NCI-H2196 (cell line): Measurements from ENCODE around the gene POLR2I.
"Not testable (repeated sequence)": the region's sequence is repeated elsewhere in the genome, so short reads cannot be mapped to it uniquely, and the experiment has no call there.

Source experiments
- DNase-seq: peaks from one replicate; lab custom pipeline; 2025; ENCODE audit not compliant: unreplicated experiment; lab: John Stamatoyannopoulos, UW

The POLR2I gene

DNA sequence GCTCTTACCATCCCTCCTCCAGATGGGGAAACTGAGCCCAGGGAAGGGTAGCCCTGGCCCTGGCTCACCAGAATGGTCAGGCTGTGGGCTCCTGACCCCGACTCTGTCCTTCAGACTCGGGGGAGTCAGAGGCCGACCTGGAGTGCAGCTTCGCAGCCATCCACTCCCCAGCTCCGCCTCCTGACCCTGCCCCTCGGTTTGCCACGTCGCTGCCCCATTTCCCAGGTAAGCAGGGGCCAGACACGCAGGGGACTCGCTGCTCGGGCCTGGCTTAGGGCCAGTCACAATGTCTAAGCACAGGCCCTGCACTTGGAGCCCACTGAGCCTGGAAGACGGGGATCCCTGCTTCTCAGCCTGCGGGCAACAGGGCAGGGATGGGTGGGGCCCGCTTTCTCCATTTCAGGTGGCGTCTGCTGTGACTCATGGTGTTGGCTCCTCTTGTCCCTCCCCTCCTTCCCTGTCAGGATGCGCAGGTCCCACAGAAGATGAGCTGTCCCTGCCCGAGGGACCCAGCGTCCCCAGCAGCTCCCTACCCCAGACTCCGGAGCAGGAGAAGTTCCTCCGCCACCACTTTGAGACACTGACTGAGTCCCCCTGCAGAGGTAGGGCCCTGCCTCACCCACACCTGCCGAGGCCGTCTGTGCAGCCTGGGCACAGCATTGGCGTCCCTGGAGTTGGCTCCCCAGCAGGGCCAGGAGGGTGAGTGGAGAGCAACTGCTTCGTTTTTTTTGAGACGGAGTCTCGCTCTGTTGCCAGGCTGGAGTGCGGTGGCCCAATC, 12.9 kb downstream of the POLR2I start:
- no peak for DNase-seq

DNA sequence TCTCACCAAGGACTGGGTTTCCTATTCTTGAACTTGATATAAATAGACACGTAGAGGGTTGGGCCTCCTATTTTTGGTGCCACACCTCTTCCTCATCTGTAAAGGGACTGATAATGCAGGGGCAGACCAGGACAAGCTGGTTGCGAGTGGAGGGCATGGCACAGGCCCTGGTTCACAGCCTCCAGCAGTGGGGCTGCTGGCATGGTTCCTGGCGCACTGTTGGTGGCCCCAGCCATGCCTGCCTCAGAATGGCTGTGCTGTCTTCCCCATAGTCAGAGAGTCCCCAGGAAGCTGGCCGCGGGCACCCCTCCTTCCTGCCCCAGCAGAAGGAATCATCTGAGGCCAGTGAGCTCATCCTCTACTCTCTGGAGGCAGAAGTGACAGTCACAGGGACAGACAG, 14.2 kb downstream of the POLR2I start:
- no peak for DNase-seq

DNA sequence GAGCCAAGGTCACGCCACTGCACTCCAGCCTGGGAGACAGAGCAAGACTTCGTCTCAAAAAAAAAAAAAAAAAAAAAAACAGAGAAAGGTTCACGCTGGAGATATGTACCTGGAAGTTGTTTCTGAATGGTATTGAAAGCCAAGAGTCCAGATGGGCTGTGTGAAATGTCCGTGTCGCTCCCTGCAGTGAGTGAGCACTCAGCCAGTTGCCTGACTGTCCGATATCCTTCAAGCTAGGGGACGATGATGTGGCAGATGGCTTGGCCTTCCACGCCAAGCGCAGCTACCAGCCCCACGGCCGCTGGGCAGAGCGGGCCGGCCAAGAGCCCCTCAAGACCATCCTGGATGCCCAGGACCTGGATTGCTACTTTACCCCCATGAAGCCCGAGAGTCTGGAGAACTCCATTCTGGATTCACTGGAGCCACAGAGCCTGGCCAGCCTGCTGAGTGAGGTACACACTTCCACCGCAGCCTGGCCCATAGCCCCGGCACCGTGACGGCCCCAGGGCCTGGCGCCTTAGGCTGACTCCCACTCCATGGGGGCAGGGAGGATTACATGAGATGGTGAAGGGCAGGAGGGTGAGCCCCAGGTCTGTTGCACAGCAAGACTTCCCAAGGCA, 15.4 kb downstream of the POLR2I start:
- DNase-seq, result no peak

DNA sequence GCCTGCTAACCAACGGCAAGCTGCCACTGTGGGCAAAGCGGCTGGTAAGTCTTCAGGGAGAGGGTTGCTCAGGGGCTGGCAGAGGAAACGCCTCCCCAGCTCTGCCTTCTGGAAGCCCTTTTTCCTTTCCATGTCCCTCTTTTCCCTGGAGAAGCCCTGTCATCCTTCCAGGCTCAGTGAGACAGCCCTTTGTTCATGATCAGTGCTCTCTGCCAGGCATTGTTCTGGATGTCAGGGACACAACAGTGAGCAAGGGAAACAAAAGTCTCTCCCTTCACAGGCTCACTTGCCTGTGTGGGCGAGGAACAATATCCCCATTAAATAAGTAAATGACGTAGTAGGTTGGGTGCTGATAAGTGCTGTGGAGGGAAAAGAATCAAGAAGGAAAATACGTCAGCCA, 17.6 kb downstream of the POLR2I start:
- no peak for DNase-seq

DNA sequence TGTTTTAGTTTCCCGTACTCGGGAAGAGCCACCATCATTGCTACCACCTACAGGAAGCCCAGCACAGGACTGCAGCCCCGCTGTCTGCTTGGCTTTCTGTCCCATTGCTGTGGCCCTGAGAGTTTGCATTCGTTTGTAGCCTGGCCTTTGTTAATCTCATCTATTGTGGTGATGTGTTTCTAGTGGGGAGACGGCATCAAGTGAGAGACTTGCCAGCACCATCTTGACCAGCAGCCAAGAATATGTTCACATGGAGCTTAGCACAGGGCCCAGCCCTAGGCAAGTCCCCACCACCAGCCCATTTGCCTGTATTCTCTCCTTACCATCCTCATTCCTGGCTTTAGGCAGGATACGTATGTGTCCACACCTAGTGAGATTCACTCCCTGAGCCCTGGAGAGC, 21.0 kb downstream of the POLR2I start:
- no peak for DNase-seq

DNA sequence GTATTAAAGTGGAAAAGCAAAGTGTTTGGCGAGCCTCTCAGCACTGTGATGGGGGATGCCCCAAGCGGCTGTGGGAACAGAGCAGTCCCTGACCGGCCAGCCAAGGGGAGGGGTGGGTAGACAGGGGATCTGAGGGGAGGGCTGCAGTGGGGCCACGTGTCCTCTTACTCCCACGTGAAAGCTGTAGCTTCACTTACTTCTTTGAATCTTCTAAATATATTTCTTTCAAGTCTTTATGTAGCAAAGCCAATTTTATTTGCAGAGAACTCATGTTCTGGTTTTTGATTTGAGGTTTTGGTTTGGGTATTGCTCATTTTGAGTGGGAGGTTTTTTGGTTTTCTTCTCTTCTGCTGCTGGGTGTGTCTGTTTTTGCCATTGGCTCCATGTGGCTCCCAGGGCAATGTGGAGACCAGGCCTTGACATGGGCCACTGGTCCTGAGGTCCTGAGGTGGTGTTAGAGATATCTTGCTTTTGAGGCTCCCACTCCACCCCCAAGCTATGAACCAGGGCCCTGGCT, 21.5 kb downstream of the POLR2I start:
- DNase-seq, result no peak

DNA sequence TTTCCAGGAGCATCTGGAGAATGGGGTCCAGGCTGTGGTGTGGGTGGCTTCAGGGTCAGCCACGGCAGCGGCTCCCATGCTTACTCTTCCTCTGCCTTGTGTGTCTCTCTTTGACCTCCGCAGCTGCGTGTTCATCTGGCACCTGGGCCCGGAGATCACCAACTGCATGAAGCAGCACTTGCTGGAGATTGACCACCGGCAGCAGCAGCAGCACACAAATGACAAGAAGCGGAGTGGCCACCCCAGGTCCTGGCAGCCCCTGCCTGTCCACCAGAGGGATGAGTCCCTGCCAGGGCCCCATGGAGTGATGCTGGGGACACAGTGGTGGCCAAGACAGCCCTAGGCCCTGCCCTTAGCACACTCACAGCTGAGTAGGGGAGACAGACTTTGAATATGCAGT, 22.1 kb downstream of the POLR2I start:
- no peak for DNase-seq

DNA sequence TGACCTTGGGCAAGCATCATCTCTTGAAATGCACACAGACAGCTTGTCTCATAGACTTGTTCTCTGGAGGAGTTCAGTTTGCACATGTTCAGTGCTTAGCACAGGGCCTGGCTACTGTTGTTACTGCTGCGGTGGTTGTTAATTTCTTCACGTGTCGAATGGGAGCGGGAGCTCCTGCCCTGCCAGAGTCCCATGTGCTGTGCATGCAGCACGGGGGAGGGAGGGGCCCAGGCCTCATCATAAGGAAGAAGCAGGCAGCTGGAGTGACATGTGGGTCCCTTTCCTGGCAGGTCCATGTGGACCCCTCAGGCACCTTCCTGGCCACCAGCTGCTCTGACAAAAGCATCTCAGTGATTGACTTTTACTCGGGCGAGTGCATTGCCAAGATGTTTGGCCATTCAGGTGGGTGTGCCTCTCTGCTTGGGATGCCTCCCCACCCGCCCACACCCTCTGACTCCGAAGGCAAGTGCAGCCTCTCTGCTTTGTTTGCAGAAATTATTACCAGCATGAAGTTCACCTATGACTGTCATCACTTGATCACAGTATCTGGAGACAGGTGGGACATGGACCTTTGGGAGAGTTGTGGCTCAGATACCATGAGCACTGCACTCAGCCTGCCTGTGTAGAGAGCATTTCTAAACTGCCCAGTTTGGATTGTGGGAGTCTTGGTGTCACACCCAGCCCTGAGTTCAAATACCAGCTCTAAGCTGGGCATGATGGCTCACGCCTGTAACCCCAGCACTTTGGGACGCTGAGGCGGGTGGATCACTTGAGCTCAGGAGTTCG, 23.6 kb downstream of the POLR2I start:
- no peak for DNase-seq

DNA sequence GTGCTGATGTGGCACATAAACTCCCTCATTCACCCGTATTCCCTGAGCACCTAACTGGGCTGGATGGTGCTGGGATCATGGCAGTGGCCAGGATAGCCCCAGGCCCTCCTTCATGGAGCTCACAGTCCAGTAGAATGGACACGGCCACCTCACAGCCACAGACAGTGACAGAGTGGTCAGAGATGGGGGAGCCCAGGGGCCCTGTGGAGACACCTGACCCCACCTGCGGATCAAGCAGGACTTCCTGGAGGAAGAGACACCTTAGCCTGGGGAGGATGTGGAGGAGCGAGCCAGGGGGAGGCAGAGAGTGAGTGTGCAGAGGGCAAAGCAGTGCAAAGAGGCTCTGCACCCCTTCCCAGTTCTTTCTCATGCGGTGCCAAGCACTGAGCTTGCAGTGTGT, 24.8 kb downstream of the POLR2I start:
- no peak for DNase-seq

DNA sequence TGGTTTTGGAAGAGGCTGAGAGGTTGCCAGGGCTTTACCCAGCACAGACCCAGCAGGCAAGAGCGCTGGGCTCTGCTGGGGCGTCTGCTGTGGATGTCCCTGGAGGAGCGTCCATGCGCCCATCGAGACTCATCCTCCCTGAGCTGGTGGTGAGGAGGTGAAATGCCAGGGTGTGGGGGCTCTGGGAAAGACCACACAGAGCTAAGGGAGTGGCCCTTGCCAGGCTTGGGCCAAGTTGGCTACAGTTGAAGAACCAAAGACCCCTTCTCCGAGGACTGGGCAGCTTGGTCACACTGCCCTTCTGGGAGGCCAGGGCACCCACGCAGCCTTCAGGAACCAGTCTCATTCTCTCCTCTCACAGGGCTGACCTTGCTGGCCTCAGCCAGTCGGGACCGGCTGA, 28.3 kb downstream of the POLR2I start:
- no peak for DNase-seq

DNA sequence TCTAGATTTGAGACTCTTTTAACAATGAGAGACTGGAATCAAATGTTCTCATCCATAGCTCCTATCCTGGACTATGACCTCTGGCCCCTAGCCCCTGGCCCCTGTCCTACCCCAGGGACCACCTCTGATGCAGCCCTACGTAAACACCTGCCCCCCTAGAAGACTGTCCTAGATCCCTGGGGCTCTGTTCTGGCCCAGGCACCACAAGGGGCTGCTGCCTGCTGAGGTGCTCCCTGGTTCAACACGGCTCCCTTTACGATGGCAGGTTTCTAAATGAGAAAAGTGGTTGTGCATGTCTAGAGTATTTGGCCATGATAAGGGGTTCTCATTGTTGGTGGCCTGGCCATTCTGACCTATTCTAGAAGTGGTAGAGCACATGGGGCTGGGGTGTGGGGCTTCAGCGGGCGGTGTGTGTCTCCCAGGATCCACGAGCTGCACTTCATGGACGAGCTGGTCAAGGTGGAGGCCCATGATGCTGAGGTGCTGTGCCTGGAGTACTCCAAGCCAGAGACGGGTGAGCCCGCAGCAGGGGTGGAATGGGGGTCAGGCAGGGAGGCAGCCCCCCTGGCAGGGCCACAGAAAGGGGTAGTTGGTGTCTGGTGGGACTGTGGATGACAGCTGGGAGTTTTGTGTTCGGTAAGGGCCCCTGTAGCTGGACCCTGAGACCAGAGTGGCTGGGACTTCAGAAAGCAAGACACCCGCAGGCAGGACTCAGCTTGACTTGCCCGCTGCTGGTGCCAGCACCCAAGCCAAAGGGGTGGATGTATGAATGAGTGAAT, 30.3 kb downstream of the POLR2I start:
- DNase-seq, result no peak

DNA sequence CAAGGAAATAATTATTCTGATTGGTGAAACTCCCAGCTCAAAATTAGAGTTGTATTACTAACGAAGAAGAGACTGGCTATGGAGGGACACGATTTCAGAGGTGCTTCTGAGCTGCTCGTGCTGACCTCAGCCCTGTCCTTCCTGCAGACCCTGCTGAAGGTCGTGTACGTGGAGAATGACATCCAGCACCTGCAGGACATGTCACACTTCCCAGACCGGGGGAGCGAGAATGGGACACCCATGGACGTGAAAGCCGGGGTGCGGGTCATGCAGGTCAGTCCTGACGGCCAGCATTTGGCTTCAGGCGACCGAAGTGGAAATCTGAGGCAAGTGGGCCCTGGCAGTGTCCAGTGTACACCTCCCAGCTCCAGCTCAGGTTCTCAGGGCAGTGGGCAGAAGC, 31.8 kb downstream of the POLR2I start:
- no peak for DNase-seq

DNA sequence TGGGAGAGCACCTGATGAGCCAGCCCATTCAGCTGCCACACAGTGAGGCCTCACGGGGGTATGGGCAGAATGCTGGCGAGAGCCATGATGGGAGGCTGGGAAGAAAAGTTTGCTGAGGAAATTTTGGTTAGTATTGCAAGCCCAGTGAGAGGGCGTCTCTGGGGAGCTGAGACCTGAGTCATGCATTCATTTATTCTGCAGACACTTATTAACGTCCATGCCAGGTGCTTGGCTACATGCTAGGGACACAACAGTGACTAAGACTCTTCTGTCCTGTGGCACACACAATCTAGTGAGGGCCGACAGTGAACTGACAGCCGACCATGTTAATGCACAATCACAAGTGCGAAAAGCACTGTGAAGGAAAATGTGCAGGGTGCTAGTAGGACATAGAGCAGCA, 32.8 kb downstream of the POLR2I start:
- no peak for DNase-seq

DNA sequence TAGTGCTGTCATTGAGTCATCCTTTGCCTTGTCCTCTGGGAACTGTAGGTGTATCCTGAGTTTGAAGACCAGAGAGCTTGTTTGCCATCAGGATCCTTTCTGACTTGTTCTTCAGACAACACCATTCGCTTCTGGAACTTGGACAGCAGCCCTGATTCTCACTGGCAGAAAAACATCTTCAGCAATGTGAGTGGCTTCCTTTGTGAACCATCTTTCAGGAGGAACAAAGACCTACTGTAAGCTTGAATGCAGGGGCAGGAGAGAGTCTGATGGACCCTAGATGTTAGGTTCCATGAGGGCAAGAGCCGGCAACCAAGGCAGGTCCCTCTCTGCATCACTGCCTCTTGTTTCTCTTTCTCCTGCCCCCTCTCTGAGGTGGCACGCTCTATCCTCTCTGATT, 33.3 kb downstream of the POLR2I start:
- DNase-seq, result no peak

DNA sequence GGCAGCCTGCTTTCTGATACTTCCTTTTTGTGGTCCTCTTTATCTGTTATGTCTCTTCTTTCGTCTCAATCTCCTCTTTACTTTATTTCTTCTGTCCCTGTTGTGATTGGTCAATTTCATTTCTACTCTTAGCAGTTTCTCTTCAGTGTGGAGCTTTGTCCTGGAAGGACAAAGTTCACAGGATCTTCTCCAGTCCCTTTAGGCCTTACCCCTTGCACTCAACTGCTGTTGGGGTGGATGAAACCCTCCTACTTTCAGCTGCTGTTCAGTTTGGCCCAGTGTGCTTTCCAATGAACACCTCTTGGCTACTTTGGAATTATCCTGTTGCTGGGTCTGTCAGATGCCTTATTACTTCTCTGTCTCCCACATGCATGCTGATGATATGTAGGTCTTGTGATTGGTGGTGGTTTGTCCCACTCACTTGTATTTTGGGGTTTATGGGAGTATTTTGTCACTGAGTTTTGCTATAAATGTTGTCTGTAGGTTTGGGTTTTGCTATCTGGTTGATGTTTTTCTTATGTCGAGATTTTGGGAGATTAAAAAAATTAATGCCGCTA, 35.2 kb downstream of the POLR2I start:
- DNase-seq, result no peak

DNA sequence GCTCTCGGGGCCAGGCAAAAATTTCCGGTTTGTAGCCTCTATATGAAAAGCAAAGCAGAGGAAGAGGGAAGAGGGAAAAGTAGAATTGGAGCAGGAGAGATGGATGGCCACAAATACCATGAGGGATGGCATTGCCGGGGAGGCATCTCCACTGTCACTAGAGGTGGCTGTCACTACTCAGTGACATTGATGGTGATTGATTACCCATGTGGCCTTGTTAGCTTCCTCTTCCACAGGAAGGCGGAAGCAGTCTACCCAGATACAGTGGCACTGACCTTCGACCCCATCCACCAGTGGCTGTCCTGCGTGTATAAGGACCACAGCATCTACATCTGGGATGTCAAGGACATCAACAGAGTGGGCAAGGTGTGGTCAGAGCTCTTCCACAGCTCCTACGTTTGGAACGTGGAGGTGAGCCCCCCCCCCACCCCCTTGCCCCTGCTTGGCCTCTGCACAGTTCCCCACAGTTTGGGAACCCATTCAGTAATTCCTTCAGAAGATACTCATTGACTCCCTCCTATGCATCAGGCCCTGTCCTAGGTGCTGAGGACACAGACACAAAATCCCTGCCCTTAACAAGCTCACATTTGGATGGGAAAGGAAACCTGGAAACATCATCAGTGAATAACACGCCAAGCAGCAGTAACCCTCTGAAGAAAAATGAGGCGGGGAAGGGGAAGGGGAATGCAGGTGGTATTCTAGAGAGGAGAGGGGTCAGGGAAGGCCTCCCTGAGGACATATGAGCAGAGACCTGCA, 41.4 kb downstream of the POLR2I start:
- DNase-seq, result no peak

DNA sequence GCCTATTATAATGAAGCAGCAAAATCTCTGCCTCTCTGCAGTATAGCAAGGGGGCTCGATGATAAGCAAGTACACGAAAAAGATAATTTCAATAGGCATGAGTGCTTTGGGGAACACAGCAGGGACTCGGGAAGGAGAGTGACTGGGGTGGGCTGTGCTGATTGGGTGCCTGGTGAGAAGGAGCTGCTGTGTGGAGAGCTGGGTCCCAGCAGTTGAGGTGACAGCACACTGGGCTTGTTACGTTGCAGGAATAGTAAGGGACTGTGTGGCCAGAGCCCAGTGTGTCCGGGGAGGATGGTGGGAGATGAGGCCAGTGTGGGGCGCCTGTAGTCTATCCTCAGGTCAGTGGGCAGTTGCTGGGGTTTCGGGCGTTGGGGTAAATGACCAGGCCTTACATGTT, 42.6 kb downstream of the POLR2I start:
- DNase-seq, result no peak

DNA sequence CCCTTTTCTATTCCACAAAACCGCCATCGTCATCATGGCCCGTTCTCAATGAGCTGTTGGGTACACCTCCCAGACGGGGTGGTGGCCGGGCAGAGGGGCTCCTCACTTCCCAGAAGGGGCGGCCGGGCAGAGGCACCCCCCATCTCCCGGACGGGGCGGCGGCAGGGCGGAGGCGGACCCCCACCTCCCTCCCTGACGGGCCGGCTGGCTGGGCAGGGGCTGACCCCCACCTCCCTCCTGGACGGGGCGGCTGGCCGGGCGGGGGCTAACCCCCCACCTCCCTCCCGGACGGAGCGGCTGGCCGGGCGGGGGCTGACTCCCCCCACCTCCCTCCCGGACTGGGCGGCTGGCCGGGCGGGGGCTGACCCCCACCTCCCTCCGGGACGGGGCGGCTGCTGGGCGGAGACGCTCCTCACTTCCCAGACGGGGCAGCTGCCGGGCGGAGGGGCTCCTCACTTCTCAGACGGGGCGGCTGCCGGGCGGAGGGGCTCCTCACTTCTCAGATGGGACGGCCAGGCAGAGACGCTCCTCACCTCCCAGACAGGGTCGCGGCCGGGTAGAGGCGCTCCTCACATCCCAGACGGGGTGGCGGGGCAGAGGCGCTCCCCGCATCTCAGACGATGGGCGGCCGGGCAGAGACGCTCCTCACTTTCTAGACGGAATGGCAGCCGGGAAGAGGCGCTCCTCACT, 45.7 kb downstream of the POLR2I start:
- DNase-seq, result not testable (repeated sequence)

DNA sequence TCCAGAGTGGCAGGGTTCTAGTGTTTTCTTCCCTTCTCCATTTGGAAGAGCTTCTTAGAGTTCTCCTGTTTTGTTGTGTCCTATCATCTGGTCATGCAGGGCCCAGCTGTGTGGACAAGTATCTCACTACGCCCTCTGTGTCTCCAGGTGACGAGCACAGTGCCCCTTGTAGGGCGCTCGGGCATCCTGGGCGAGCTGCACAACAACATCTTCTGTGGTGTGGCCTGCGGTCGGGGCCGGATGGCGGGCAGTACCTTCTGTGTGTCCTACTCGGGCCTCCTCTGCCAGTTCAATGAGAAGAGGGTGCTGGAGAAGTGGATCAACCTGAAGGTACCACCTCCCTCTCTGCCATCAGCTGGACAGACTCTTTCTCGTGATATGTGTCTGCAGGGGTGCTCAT, 47.0 kb downstream of the POLR2I start:
- DNase-seq, result no peak

DNA sequence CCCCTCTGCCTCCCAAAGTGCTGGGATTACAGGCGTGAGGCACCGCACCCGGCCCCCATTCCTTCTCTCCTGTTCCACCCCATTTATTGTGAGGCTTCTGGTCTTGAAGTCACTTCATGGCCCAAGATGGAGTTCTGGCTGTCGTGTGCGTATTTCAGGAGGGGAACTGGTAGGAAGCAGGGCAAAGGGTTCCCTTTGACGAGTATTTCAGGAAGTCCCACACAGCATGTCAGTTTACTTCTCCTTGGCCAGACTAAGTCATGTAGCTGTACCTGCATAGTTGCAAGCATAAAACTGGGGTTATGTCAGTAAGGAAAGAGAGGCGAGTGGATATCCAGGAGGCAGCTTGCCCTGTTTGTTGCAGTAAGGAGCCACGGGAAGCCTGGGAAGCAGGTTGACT, 49.8 kb downstream of the POLR2I start:
- no peak for DNase-seq
